ENCODE measurements around the gene TRIO.

TRIO gene

GRCh38 chr5:14277385-14278320, 134.5 kb downstream of the TRIO start:
- no peaks in the 10 kb centered on the region for H3K27me3 ChIP-seq (ENCODE audit: control insufficient read depth, low read length)
- TF ChIP-seq EZH2phosphoT487 (IDR thresholded peaks at IDR 0.05; ENCODE audit: borderline replicate concordance, low read length), result no peak
- TF ChIP-seq, protein P1, sequence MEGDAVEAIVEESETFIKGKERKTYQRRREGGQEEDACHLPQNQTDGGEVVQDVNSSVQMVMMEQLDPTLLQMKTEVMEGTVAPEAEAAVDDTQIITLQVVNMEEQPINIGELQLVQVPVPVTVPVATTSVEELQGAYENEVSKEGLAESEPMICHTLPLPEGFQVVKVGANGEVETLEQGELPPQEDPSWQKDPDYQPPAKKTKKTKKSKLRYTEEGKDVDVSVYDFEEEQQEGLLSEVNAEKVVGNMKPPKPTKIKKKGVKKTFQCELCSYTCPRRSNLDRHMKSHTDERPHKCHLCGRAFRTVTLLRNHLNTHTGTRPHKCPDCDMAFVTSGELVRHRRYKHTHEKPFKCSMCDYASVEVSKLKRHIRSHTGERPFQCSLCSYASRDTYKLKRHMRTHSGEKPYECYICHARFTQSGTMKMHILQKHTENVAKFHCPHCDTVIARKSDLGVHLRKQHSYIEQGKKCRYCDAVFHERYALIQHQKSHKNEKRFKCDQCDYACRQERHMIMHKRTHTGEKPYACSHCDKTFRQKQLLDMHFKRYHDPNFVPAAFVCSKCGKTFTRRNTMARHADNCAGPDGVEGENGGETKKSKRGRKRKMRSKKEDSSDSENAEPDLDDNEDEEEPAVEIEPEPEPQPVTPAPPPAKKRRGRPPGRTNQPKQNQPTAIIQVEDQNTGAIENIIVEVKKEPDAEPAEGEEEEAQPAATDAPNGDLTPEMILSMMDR (IDR thresholded peaks at IDR 0.05; ENCODE audit: low read depth, low read length, poor library complexity, severe bottlenecking), result no peak

GRCh38 chr5:14280294-14280854, 137.2 kb downstream of the TRIO start:
- TF ChIP-seq, protein P1 (IDR thresholded peaks at IDR 0.05; ENCODE audit: low read depth, low read length, poor library complexity, severe bottlenecking), result no peak
- no peak for TF ChIP-seq EZH2phosphoT487 (IDR thresholded peaks at IDR 0.05; ENCODE audit: borderline replicate concordance, low read length)
- Histone ChIP-seq H3K36me3 (ENCODE audit: control insufficient read depth, low read length) (peaks cover 7% of the 10 kb centered on the region; the same call in 1 of the 2 replicates), H3K4me1 (ENCODE audit: control insufficient read depth, low read length) (peaks cover 18% of the 10 kb centered on the region), H4K20me1 (ENCODE audit: control insufficient read depth, insufficient read depth, low read depth, low read length) (peaks cover 22% of the 10 kb centered on the region), H3K27me3 (ENCODE audit: control insufficient read depth, low read length) (no peaks in the 10 kb centered on the region), H3K4me3 (ENCODE audit: low read length) (no peak overlapping the region), H3F3A (ENCODE audit: control insufficient read depth, insufficient read depth) (no peaks in the 10 kb centered on the region), H3K79me2 (ENCODE audit: control insufficient read depth, low read length) (peaks cover 9% of the 10 kb centered on the region), H3K27ac (ENCODE audit: low read depth, low read length) (no peak overlapping the region), H3K9me2 (replicated peaks; ENCODE audit: control insufficient read depth, low read length) (no peaks in the 10 kb centered on the region), H3K9me3 (ENCODE audit: control insufficient read depth, insufficient read depth, low read length) (no peaks in the 10 kb centered on the region), H3K4me2 (ENCODE audit: low read length) (no peak overlapping the region)

More at GRCh38 chr5:14277385-14278320, 134.5 kb downstream of the TRIO start:
- Histone ChIP-seq H3K4me1 (ENCODE audit: control insufficient read depth, low read length) (peaks cover 18% of the 10 kb centered on the region), H3K27ac (ENCODE audit: low read depth, low read length) (no peak overlapping the region), H3K36me3 (ENCODE audit: control insufficient read depth, low read length) (peaks cover 7% of the 10 kb centered on the region; the same call in 1 of the 2 replicates), H3K9me2 (replicated peaks; ENCODE audit: control insufficient read depth, low read length) (no peaks in the 10 kb centered on the region), H3K9me3 (ENCODE audit: control insufficient read depth, insufficient read depth, low read length) (no peaks in the 10 kb centered on the region), H3F3A (ENCODE audit: control insufficient read depth, insufficient read depth) (no peaks in the 10 kb centered on the region), H3K4me2 (ENCODE audit: low read length) (peak overlapping the region; percentile 21), H4K20me1 (ENCODE audit: control insufficient read depth, insufficient read depth, low read depth, low read length) (peaks cover 18% of the 10 kb centered on the region), H3K79me2 (ENCODE audit: control insufficient read depth, low read length) (peaks cover 9% of the 10 kb centered on the region), H3K4me3 (ENCODE audit: low read length) (no peak overlapping the region)

DNA sequence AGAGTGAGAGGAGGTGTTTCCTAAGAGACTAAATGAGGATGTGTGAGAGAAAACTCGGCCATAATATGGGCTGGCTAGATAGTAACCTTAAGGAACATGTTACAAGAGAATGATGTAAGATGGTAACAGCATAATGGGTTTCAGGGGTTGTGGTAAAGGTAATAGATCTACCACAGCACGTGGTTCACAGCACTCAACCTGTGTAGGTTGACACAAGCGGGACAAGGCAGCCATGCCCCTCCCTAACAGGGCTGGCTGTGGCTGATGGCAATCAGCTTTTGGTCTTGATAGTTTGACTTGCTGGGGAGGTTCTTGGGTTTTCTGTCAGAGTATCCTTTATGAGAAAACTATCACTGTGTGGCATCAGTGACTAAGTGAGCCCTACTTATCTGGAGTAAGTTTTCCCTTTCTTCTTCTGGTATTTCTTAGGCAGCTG, 138.6 kb downstream of the TRIO start:
- H3K36me3 ChIP-seq (ENCODE audit: control insufficient read depth, low read length), result peaks cover 7% of the 10 kb centered on the region; the same call in 1 of the 2 replicates
- H3K79me2 ChIP-seq (ENCODE audit: control insufficient read depth, low read length), result peaks cover 3% of the 10 kb centered on the region
- no peaks in the 10 kb centered on the region for H3K9me3 ChIP-seq (ENCODE audit: control insufficient read depth, insufficient read depth, low read length)
- H3F3A ChIP-seq (ENCODE audit: control insufficient read depth, insufficient read depth), result no peaks in the 10 kb centered on the region
- H3K4me1 ChIP-seq (ENCODE audit: control insufficient read depth, low read length), result peaks cover 24% of the 10 kb centered on the region
- no peaks in the 10 kb centered on the region for H3K9me2 ChIP-seq (replicated peaks; ENCODE audit: control insufficient read depth, low read length)
- no peaks in the 10 kb centered on the region for H3K27me3 ChIP-seq (ENCODE audit: control insufficient read depth, low read length)
- no peak overlapping the region for H3K27ac ChIP-seq (ENCODE audit: low read depth, low read length)
- no peak overlapping the region for H3K4me3 ChIP-seq (ENCODE audit: low read length)
- peaks cover 14% of the 10 kb centered on the region; the same call in 1 of the 2 replicates for H4K20me1 ChIP-seq (ENCODE audit: control insufficient read depth, insufficient read depth, low read depth, low read length)
- H3K4me2 ChIP-seq (ENCODE audit: low read length), result no peak overlapping the region
- TF ChIP-seq EZH2phosphoT487 (IDR thresholded peaks at IDR 0.05; ENCODE audit: borderline replicate concordance, low read length), result no peak
